Measurements from ENCODE around the gene ZNF662. TPM values are rescaled to one million over a fixed set of nuclear protein-coding genes. Genes with fewer than 3 reads are reported as not detected.

ZNF662 gene
- total and polyA plus RNA-seq, 2 of the 8 experiments (the other 6 are each of a cell fraction or from before 2014, with no cell fraction given), result 0.03 TPM; not detected in 1

DNA sequence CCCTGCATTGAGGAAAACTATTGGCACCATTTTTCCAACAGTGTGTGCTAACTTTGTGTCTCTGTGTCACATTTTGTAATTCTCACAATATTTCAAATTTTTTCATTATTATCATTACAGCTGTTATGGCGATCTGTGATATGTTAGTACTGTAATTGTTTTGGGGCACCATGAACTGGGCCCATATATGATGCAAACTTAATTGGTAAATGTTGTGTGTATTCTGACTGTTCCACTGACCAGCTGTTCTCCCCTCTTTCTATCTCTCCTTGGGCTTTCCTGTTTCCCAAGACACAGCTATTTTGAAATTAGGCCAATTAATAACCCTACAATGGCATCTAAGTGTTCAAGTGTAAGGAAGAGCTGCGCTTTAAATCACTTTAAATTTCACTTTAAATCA lies 28.1 kb upstream of the ZNF662 start (continued):
- no peak for TF ChIP-seq KDM1A (IDR thresholded peaks at IDR 0.05; ENCODE audit: borderline replicate concordance, low read length)
- no peak for TF ChIP-seq SRF (IDR thresholded peaks at IDR 0.05; ENCODE audit: low read depth, low read length)
- no peak for TF ChIP-seq KDM5A (IDR thresholded peaks at IDR 0.05; ENCODE audit: low read length)
- no peak for TF ChIP-seq CBX8 (IDR thresholded peaks at IDR 0.05; ENCODE audit: borderline replicate concordance, low read depth, low read length)
